Ectodermal cell (in vitro differentiated cells): ENCODE results near the gene SLC6A8.

Source experiments
- H3K27ac ChIP-seq: 2 replicates; pipeline ENCODE4 v1.7.0; 2013; ENCODE audit warnings: mild to moderate bottlenecking, low read depth, low read length; ENCODE audit not compliant: insufficient read depth, poor library complexity, severe bottlenecking
- H3K27me3 ChIP-seq: 2 replicates; pipeline ENCODE4 v1.7.0; 2013; ENCODE audit warnings: mild to moderate bottlenecking, low read length; ENCODE audit not compliant: insufficient read depth, control insufficient read depth, poor library complexity, severe bottlenecking
- H3K36me3 ChIP-seq: one replicate; pipeline ENCODE4 v1.7.0; 2013; ENCODE audit warnings: low read length; ENCODE audit not compliant: control insufficient read depth, insufficient read depth
- H3K4me1 ChIP-seq: one replicate; pipeline ENCODE4 v1.7.0; 2013; ENCODE audit warnings: low read length; ENCODE audit not compliant: control insufficient read depth, insufficient read depth
- H3K4me3 ChIP-seq: 2 replicates; pipeline ENCODE4 v1.7.0; 2013; ENCODE audit warnings: low read depth, low read length, control low read depth; ENCODE audit not compliant: insufficient read depth
- H3K9me3 ChIP-seq: 2 replicates; pipeline ENCODE4 v1.7.0; 2013; ENCODE audit warnings: mild to moderate bottlenecking, low read length, moderate library complexity; ENCODE audit not compliant: control insufficient read depth
- WGBS, 2 experiments: methylation state at CpG; one replicate each; pipeline ENCODE4 v1.1.7; 2013; ENCODE audit warnings: missing lambda C conversion rate in 2 of 2; 5-methylcytosine and 5-hydroxymethylcytosine counted together

The SLC6A8 gene

DNA sequence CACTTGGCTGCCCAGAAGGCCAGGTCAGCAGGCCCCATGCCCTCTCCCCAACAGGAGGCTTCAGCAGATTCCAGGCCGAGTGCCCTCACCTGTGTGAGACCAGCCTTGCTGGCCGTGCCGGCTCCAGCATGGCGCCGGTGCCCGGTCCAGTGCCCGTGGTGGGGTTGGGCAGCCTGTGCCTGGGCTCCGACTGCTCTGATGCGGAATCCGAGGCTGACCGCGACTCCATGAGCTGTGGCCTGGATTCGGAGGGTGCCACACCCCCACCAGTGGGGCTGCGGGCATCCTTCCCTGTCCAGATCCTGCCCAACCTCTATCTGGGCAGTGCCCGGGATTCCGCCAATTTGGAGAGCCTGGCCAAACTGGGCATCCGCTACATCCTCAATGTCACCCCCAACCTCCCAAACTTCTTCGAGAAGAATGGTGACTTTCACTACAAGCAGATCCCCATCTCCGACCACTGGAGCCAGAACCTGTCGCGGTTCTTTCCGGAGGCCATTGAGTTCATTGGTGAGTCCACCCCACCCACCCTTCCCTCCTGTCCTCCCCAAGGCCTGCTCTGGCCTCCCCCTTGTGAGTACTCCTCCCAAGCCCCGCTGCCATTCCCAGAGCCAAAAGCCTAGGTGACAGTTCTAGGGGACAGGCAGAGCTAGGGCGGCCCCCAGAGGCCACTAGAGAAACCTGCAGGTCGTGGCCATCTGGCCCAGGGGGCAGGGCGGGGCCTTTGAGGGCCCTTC lies 38.4 kb upstream of the SLC6A8 start:
- Histone ChIP-seq H3K27me3 (peaks cover 53% of the 10 kb centered on the region), H3K9me3 (no peaks in the 10 kb centered on the region), H3K27ac (no peak overlapping the region), H3K4me3 (no peak overlapping the region), H3K36me3 (no peaks in the 10 kb centered on the region), H3K4me1 (no peaks in the 10 kb centered on the region)
- 72 to 76% methylated on average over 26 of the region's 26 CpGs for WGBS, 2 experiments

DNA sequence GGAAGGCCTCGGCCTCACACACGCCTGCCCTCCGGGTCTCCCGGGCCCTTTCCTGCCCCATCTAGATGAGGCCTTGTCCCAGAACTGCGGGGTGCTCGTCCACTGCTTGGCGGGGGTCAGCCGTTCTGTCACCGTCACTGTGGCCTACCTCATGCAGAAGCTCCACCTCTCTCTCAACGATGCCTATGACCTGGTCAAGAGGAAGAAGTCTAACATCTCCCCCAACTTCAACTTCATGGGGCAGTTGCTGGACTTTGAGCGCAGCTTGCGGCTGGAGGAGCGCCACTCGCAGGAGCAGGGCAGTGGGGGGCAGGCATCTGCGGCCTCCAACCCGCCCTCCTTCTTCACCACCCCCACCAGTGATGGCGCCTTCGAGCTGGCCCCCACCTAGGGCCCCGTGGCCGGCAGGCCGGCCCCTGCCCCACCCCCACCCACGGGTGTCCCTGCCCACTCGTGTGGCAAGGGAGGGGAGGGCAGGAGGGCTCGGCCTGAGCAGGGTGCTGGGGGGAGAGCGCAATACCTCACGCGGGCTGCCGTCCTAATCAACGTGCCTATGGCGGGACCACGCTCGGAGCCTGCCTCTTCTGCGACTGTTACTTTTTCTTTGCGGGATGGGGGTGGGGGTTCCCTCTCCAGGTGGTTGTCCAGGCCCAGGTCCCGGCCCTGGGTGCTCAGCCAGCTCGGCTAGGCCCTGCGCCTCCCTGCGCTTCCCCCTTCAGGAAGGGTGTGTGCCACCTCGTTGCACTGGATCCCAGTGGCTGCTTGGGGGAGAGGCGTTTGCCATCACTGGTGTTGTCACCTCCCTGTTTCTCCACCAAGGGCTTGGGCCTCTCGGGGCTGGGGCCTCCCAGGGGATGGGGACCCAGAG lies 37.6 kb upstream of the SLC6A8 start:
- Histone ChIP-seq H3K36me3 (no peaks in the 10 kb centered on the region), H3K27ac (no peak overlapping the region), H3K4me1 (no peaks in the 10 kb centered on the region), H3K9me3 (no peaks in the 10 kb centered on the region), H3K27me3 (peaks cover 45% of the 10 kb centered on the region), H3K4me3 (no peak overlapping the region)
- 70 to 74% methylated on average over 41 of the region's 41 CpGs for WGBS, 2 experiments

DNA sequence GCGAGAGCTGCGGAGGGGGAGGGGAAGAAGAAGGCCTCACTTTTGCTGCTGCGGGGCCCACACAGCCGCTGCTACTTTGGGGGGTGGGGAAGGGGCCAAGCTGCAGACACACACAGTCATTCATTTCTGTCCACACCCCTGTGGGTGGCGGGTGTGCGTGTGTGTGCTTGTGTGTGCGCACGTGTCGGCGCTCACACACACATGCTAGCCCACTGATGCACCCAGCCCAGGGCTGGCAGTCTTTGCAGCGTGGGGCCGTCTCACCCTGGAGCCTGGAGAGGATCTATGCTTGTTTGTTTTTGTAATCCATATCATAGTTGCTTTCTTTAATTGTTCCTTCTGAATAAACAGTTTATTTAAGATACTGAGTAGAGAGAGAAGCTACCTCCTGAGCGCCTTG lies 36.8 kb upstream of the SLC6A8 start:
- 92 to 96% methylated on average over 8 to 12 of the region's 13 CpGs for WGBS, 2 experiments
- Histone ChIP-seq H3K9me3 (no peaks in the 10 kb centered on the region), H3K4me3 (no peak overlapping the region), H3K27me3 (peaks cover 37% of the 10 kb centered on the region), H3K36me3 (no peaks in the 10 kb centered on the region), H3K27ac (no peak overlapping the region), H3K4me1 (no peaks in the 10 kb centered on the region)

DNA sequence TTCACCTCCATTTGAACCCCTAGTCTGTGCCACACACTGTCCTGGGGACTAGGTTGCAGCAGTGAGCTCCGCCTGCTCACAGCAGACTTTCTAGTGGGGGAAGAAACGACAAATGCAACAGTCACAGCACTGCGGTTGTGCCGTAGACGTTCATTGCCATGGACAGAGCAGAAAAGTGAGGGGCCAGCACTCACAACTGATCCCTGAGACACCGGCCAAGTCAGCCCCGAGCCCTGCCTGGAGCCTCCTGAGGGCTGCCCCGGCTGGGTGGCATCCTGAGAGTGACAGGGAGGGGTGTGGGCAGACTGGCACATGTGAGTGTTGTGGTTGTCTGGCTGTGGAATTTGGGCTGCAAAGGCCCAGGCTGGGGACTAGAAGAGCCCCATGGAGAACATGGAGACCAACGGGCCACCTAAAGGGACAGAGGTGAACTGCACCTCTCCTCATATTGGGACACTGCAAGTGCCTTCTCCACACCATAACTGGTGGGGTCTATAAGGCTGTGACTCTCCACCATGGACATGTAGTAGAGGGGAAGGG lies 36.1 kb upstream of the SLC6A8 start:
- H3K9me3 ChIP-seq = no peaks in the 10 kb centered on the region
- no peaks in the 10 kb centered on the region for H3K36me3 ChIP-seq
- peaks cover 30% of the 10 kb centered on the region for H3K27me3 ChIP-seq
- no peaks in the 10 kb centered on the region for H3K4me1 ChIP-seq
- H3K27ac ChIP-seq = no peak overlapping the region
- 78 to 85% methylated on average over 9 of the region's 9 CpGs for WGBS, 2 experiments
- no peak overlapping the region for H3K4me3 ChIP-seq

DNA sequence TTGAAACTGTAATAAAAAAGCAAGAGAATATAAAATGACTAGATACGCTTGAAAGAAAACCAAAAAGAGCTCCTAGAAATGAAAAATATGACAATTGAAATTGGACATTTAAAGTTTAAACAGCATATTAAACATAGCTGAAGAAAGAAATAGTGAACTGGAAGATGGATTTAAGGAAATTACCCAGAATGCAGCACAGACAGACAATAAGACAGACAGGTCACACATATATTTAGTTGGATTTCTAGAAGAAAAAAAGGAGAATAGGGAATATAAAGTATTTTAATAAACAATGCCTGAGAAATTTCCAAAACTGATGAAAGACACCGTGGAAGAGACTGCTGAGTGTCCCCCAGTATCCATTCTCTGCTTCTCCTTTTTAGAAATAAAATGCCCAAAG lies 34.2 kb upstream of the SLC6A8 start:
- Histone ChIP-seq H3K27me3 (peaks cover 11% of the 10 kb centered on the region), H3K9me3 (no peaks in the 10 kb centered on the region), H3K27ac (no peak overlapping the region), H3K36me3 (no peaks in the 10 kb centered on the region), H3K4me3 (no peak overlapping the region), H3K4me1 (no peaks in the 10 kb centered on the region)
- WGBS, 2 experiments = 90 to 95% methylated on average over 1 to 2 of the region's 2 CpGs

DNA sequence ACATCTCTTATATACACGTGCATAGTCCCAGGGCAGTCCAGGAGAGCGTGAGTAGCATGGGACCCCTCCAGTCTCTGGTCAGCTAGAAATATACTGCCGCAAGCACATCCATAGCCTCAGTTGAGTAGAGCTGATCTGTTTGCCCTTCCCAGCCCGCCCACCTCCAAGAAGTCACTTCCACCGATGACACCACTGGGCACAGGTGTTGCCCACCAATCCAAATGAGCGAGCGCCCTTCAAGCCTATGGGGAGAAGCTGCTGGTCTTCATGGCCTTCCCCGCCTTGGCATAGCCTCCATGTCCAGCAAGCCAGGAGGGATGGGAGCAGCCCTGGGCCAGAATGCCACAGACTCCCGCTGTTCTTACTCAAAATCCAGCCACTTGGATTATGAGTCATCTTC lies 30.6 kb upstream of the SLC6A8 start:
- 87 to 94% methylated on average over 9 of the region's 9 CpGs for WGBS, 2 experiments
- Histone ChIP-seq H3K36me3 (no peaks in the 10 kb centered on the region), H3K27ac (no peak overlapping the region)

DNA sequence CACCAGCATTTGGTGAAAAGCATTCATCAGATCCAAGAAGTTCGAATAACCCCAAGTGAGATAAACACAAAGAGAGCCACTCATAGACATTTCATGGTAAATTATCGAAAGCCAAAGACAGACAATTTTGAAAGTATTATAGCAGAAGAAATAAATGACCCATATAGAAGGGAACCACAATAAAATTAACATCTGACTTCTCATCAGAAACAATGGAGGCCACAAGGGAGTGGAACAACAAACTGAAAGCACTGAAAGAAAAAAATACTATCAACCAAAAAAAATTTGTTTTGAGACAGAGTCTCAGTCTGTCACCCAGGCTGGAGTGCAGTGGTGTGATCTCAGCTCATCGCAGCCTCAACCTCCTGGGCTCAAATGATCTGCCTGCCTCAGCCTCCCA lies 28.5 kb upstream of the SLC6A8 start:
- Histone ChIP-seq H3K27me3 (peaks cover 21% of the 10 kb centered on the region), H3K9me3 (no peaks in the 10 kb centered on the region), H3K36me3 (no peaks in the 10 kb centered on the region), H3K27ac (no peak overlapping the region), H3K4me1 (no peaks in the 10 kb centered on the region), H3K4me3 (no peak overlapping the region)
- WGBS, 2 experiments = 94 to 97% methylated on average over 1 to 3 of the region's 3 CpGs

More for the DNA sequence above, 30.6 kb upstream of the SLC6A8 start:
- H3K27me3 ChIP-seq = peaks cover 12% of the 10 kb centered on the region
- no peaks in the 10 kb centered on the region for H3K4me1 ChIP-seq
- no peaks in the 10 kb centered on the region for H3K9me3 ChIP-seq
- no peak overlapping the region for H3K4me3 ChIP-seq

DNA sequence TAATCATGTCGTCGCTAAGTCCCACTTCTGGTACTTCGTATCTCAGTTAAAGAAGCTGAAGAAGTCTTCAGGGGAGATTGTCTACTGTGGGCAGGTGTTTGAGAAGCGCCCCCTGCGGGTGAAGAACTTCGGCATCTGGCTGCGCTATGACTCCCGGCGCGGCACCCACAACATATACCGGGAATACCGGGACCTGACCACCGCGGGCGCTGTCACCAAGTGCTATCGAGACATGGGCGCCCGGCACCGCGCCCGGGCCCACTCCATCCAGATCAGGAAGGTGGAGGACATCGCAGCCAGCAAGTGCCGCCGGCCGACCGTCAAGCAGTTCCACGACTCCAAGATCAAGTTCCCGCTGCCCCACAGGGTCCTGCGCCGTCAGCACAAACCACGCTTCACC lies 25.5 kb upstream of the SLC6A8 start:
- no peak overlapping the region for H3K27ac ChIP-seq
- no peaks in the 10 kb centered on the region for H3K36me3 ChIP-seq
- WGBS, 2 experiments = 6 to 8% methylated on average over 31 of the region's 31 CpGs
- H3K4me1 ChIP-seq = no peaks in the 10 kb centered on the region
- H3K9me3 ChIP-seq = no peaks in the 10 kb centered on the region
- peaks cover 21% of the 10 kb centered on the region for H3K27me3 ChIP-seq
- H3K4me3 ChIP-seq = no peak overlapping the region

DNA sequence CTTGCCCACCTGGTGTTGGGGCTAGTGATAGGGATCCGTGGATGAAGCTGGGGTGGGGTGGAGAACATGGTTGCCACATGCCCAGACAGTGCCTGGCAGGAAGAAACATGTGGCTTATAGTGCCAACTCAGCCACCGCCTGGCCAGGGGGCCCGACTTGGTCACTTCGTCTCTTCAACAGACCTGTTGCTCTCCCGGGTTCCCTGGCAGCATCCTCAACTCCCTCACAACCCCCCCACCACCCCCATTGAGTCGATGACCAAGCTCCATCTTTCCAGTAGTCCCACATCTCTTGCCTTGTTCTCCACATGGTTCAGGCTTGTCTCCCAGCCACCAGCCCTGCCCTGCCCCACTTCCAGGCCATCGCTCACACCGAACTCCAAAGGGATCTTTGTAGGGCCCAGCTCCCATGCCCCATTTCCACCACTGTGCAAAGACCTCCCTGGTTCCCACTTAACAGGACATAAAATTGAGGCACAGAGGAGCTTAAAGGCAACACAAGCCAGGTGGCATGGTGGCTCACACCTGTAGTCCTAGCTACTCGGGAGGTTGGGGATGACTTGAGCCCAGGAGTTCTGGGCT lies 21.9 kb upstream of the SLC6A8 start:
- Histone ChIP-seq H3K36me3 (no peaks in the 10 kb centered on the region), H3K27ac (no peak overlapping the region), H3K4me3 (no peak overlapping the region), H3K9me3 (no peaks in the 10 kb centered on the region), H3K4me1 (no peaks in the 10 kb centered on the region), H3K27me3 (peaks cover 21% of the 10 kb centered on the region)
- WGBS, 2 experiments = 86 to 88% methylated on average over 9 of the region's 9 CpGs
